HepG2 (cell line): ENCODE results near the gene AXIN1. TPM values are rescaled to one million over a fixed set of nuclear protein-coding genes. Genes with fewer than 3 reads are reported as not detected.

Experiments used
- ATAC-seq: fragments of 200-7000 bp; cut with Tn5 transposase; 3 replicates; pipeline ENCODE4 v1.9.1; 2020; ENCODE audit warnings: mild to moderate bottlenecking, moderate library complexity
- BruUV-seq: library from RNA; stranded (reverse); fragments of 400-500 nt; replicated peaks from 2 replicates; lab custom pipeline; 2021; lab: Mats Ljungman, UMichigan
- CTCF ChIA-PET: fragments of 300-600 bp; formaldehyde crosslinking; extraction: SDS; loops from one replicate; lab custom pipeline; 2021; ENCODE audit warnings: low total read pairs, inconsistent platforms, low intra/inter-chr PET ratio; lab: Yijun Ruan, JAX
- POLR2A ChIA-PET: fragments of 350-600 bp; sonication (Branson Sonifier 250); formaldehyde crosslinking; loops from one replicate; lab custom pipeline; 2020; ENCODE audit warnings: antibody characterized with exemption, inconsistent platforms; lab: Yijun Ruan, JAX
- DNase-seq: peaks from one replicate; pipeline ENCODE4 v3.0.0-alpha.2; 2015; ENCODE audit warnings: low spot score
- FAIRE-seq: peaks from 3 replicates; lab custom pipeline; 2011; peaks lifted over from hg19 to GRCh38; lab: Jason Lieb, UNC
- H2AFZ ChIP-seq: one replicate; pipeline ENCODE4 v1.6.1; 2011; ENCODE audit warnings: low read length, inconsistent platforms
- H3K27ac ChIP-seq: fragments of 300-600 bp; 3 replicates; pipeline ENCODE4 v1.8.0; 2011; ENCODE audit warnings: mixed run types, mild to moderate bottlenecking, mixed read lengths, low read length, inconsistent platforms; ENCODE audit not compliant: insufficient read depth; ENCODE audit errors: extremely low read length
- H3K27me3 ChIP-seq, 2 experiments: fragments of 200-600 bp in 1 of 2; 2 replicates in 1 of 2; 3 replicates in 1 of 2; pipeline versions ENCODE4 v1.6.0 to v1.8.0; 2011; ENCODE audit warnings: low read length in 2 of 2, mild to moderate bottlenecking in 2 of 2, moderate library complexity in 2 of 2, inconsistent platforms in 1 of 2; ENCODE audit not compliant: insufficient read depth in 2 of 2, control insufficient read depth in 1 of 2
- H3K36me3 ChIP-seq, 2 experiments: fragments of 200-600 bp in 1 of 2; replicated peaks in 1 of 2; 2 replicates in 1 of 2; 3 replicates in 1 of 2; pipeline versions ENCODE4 v1.5.1 to v1.8.0; 2011; ENCODE audit warnings: low read length in 2 of 2, inconsistent platforms in 1 of 2; ENCODE audit not compliant: insufficient read depth in 2 of 2, control insufficient read depth in 1 of 2
- H3K4me1 ChIP-seq: 2 replicates; pipeline ENCODE4 v1.5.1; 2012; ENCODE audit warnings: low read length, inconsistent platforms; ENCODE audit not compliant: insufficient read depth
- H3K4me2 ChIP-seq: 2 replicates; pipeline ENCODE4 v1.6.0; 2011; ENCODE audit warnings: low read depth, low read length, inconsistent platforms
- H3K4me3 ChIP-seq, 3 experiments: fragments of 200-600 bp in 1 of 3; sonication (generic), shearing (Covaris generic) in 1 of 3; replicated peaks in 1 of 3; 2 replicates each; pipeline ENCODE4 v1.5.1; 2011 to 2016; ENCODE audit warnings: low read length in 3 of 3, inconsistent platforms in 2 of 3, low read depth in 2 of 3, mild to moderate bottlenecking in 2 of 3, control low read depth in 1 of 3, mixed read lengths in 1 of 3; ENCODE audit not compliant: insufficient read depth in 1 of 3
- H3K79me2 ChIP-seq: one replicate; pipeline ENCODE4 v1.6.1; 2011; ENCODE audit warnings: low read length, inconsistent platforms; ENCODE audit not compliant: insufficient read depth
- H3K9ac ChIP-seq: 2 replicates; pipeline ENCODE4 v1.6.0; 2011; ENCODE audit warnings: mild to moderate bottlenecking, low read depth, low read length, inconsistent platforms; ENCODE audit not compliant: insufficient read depth
- H3K9me3 ChIP-seq: 2 replicates; pipeline ENCODE4 v1.5.1; 2012; ENCODE audit warnings: mild to moderate bottlenecking, low read length
- H4K20me1 ChIP-seq: 2 replicates; pipeline ENCODE4 v1.6.0; 2011; ENCODE audit warnings: inconsistent platforms, mild to moderate bottlenecking, low read length, moderate library complexity; ENCODE audit not compliant: insufficient read depth
- BRCA1 ChIP-seq: sonication (generic); formaldehyde crosslinking; IDR thresholded peaks from 2 replicates; pipeline ENCODE4 v1.4.0; 2020; ENCODE audit warnings: missing genetic modification reagents
- ERF ChIP-seq: IDR thresholded peaks from 2 replicates; pipeline ENCODE4 v1.6.1; 2018; ENCODE audit warnings: missing biosample characterization, missing genetic modification reagents
- KLF11 ChIP-seq: IDR thresholded peaks from 2 replicates; pipeline ENCODE4 v1.6.1; 2016; ENCODE audit warnings: missing compliant biosample characterization
- PCBP2 ChIP-seq: fragments of 200-400 bp; formaldehyde crosslinking; optimal IDR thresholded peaks from 2 replicates; pipeline ENCODE3; 2018; ENCODE audit warnings: low read length, low read depth; ENCODE audit not compliant: poor library complexity, severe bottlenecking
- SMARCC2 ChIP-seq: fragments of 450-650 bp; IDR thresholded peaks from 2 replicates; pipeline ENCODE4 v1.6.1; 2017; ENCODE audit warnings: antibody characterized with exemption, mild to moderate bottlenecking
- SPEN ChIP-seq: sonication (generic); formaldehyde crosslinking; IDR thresholded peaks from 2 replicates; pipeline ENCODE4 v1.5.1; 2020; ENCODE audit warnings: low read depth, mild to moderate bottlenecking, missing genetic modification reagents
- ZFP36L2 ChIP-seq: sonication (generic); formaldehyde crosslinking; IDR thresholded peaks from 2 replicates; pipeline ENCODE4 v1.4.0; 2020; ENCODE audit warnings: missing genetic modification reagents
- ZNF451 ChIP-seq: sonication (generic); formaldehyde crosslinking; IDR thresholded peaks from 2 replicates; pipeline ENCODE4 v1.5.0; 2020; ENCODE audit warnings: mild to moderate bottlenecking, missing genetic modification reagents
- ZNF562 ChIP-seq: sonication (generic); formaldehyde crosslinking; IDR thresholded peaks from 2 replicates; pipeline ENCODE4 v1.8.0; 2022; ENCODE audit warnings: missing genetic modification reagents, borderline replicate concordance
- WGBS: methylation state at CpG from one replicate; pipeline ENCODE4 v1.1.6; 2017; ENCODE audit warnings: low lambda C conversion rate; 5-methylcytosine and 5-hydroxymethylcytosine counted together
- in situ Hi-C: cut with HindIII; loops from 2 replicates; pipeline ENCODE4 v1.10.0; 2017; ENCODE audit warnings: low pct_unique_long_range_greater_than_20kb; ENCODE audit not compliant: extremely low pct_ligation_motif_present
- intact Hi-C: fragments of 100-400 bp; cut with micrococcal nuclease; formaldehyde crosslinking; loops from one replicate; pipeline ENCODE4 v1.10.0; 2022; ENCODE audit not compliant: unreplicated experiment
- polyA plus RNA-seq, 8 experiments: library from polyadenylated mRNA; depleted of rRNA in 3 of 8; stranded (reverse) in 7 of 8; unstranded in 1 of 8; fragments of >200 nt; fragmentation: Illumina TruSeq in 4 of 8; extraction: Trizol in 4 of 8; gene quantifications; 2 replicates each; pipeline versions ENCODE4 v1.2.1 to v1.2.3, GENCODE V29; 2011 to 2016; ENCODE audit warnings: low read depth in 4 of 8, missing spikeins in 1 of 8, mixed read lengths in 1 of 8; ENCODE audit not compliant: insufficient read depth in 1 of 8
- total RNA-seq, 5 experiments: library from RNA; depleted of rRNA; stranded (reverse); fragments of >200 nt; fragmentation: Illumina TruSeq; extraction: Trizol; gene quantifications; 2 replicates each; pipeline ENCODE4 v1.2.3, GENCODE V29; 2016; ENCODE audit warnings: low read depth in 1 of 5
- TF ChIP-seq, protein P1 (sequence below): sonication (generic); formaldehyde crosslinking; IDR thresholded peaks from 2 replicates; pipeline ENCODE4 v1.4.0; 2020; ENCODE audit warnings: mild to moderate bottlenecking, low read depth, missing genetic modification reagents
- TF ChIP-seq, protein P2 (sequence below): sonication (generic); formaldehyde crosslinking; IDR thresholded peaks from 2 replicates; pipeline ENCODE4 v1.4.0; 2020; ENCODE audit warnings: missing genetic modification reagents
- TF ChIP-seq, protein P3 (sequence below): sonication (generic); formaldehyde crosslinking; IDR thresholded peaks from 2 replicates; pipeline ENCODE4 v1.5.1; 2020; ENCODE audit warnings: missing genetic modification reagents, mild to moderate bottlenecking, borderline replicate concordance

AXIN1 gene
- total and polyA plus RNA-seq, 2 of the 13 experiments (the other 11 are each of a cell fraction or from before 2014, with no cell fraction given), result 24.0 to 26.0 TPM

DNA sequence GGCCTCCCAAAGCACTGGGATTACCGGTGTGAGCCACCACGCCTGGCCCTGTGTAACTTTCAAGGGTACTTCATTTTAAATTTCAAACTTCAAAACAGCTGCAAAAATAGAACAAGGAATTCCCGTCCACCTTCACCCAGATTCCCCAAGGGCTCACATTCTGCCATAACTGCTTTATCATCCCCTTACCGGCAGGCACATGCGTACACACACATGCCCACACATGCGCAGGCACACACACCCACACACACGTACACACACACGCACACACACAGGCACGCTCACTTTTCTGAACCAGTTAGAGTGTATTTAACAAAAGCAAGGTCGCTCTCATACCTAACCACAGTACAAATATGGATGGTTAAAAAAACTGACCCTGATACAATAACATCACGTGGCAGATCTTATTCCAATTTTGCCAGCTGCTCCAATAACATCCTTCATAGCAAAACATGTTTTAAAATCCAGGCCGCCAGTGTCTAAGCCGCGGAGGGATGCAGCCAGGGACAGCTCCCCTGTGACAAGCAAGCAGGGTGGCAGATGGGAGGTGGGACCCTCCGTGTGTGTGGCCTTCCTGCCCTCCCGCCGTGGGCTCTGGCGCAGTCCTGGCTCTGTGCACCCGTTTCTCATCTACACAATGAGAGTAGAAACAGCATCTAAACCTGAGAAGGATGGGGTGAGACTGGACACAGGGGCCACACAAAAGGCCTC is 46.5 kb downstream of the AXIN1 start:
- Histone ChIP-seq H3K4me1 (no peaks in the 10 kb centered on the region), H3K27me3 (no peaks in the 10 kb centered on the region), H3K36me3 (peaks cover 17 to 66% of the 10 kb centered on the region in 2 experiments), H3K27ac (no peak overlapping the region), H3K4me3 (no peak overlapping the region), H3K9ac (no peak overlapping the region), H3K79me2 (no peaks in the 10 kb centered on the region), H4K20me1 (peaks cover 7% of the 10 kb centered on the region; the same call in 1 of the 2 replicates), H3K9me3 (no peaks in the 10 kb centered on the region), H2AFZ (no peak overlapping the region), H3K4me2 (no peak overlapping the region)
- POLR2A ChIA-PET, result no interaction called here
- in situ Hi-C loops, result no loop called here
- 96% methylated on average over 19 of the region's 19 CpGs for WGBS
- no peak for FAIRE-seq
- BruUV-seq, result no TSS peak
- intact Hi-C loops, result no loop called here
- TF ChIP-seq, protein P1, sequence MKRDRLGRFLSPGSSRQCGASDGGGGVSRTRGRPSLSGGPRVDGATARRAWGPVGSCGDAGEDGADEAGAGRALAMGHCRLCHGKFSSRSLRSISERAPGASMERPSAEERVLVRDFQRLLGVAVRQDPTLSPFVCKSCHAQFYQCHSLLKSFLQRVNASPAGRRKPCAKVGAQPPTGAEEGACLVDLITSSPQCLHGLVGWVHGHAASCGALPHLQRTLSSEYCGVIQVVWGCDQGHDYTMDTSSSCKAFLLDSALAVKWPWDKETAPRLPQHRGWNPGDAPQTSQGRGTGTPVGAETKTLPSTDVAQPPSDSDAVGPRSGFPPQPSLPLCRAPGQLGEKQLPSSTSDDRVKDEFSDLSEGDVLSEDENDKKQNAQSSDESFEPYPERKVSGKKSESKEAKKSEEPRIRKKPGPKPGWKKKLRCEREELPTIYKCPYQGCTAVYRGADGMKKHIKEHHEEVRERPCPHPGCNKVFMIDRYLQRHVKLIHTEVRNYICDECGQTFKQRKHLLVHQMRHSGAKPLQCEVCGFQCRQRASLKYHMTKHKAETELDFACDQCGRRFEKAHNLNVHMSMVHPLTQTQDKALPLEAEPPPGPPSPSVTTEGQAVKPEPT (CRISPR knock-in tag), result no peak
- TF ChIP-seq, protein P2, sequence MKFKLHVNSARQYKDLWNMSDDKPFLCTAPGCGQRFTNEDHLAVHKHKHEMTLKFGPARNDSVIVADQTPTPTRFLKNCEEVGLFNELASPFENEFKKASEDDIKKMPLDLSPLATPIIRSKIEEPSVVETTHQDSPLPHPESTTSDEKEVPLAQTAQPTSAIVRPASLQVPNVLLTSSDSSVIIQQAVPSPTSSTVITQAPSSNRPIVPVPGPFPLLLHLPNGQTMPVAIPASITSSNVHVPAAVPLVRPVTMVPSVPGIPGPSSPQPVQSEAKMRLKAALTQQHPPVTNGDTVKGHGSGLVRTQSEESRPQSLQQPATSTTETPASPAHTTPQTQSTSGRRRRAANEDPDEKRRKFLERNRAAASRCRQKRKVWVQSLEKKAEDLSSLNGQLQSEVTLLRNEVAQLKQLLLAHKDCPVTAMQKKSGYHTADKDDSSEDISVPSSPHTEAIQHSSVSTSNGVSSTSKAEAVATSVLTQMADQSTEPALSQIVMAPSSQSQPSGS (CRISPR knock-in tag), result no peak
- TF ChIP-seq PCBP2, result no peak
- TF ChIP-seq, protein P3, sequence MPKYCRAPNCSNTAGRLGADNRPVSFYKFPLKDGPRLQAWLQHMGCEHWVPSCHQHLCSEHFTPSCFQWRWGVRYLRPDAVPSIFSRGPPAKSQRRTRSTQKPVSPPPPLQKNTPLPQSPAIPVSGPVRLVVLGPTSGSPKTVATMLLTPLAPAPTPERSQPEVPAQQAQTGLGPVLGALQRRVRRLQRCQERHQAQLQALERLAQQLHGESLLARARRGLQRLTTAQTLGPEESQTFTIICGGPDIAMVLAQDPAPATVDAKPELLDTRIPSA (CRISPR knock-in tag), result no peak
- no peak for TF ChIP-seq SMARCC2
- no peak for TF ChIP-seq ERF
- no peak for TF ChIP-seq BRCA1 (CRISPR knock-in tag)
- TF ChIP-seq KLF11 (CRISPR knock-in tag), result no peak
- no peak for TF ChIP-seq ZNF451 (CRISPR knock-in tag)
- TF ChIP-seq SPEN (CRISPR knock-in tag), result no peak
- TF ChIP-seq ZNF562 (CRISPR knock-in tag), result no peak
- no peak for TF ChIP-seq ZFP36L2 (CRISPR knock-in tag)
- CTCF ChIA-PET, result no interaction called here
- ATAC-seq, result no peak
- no peak for DNase-seq
